Gastrocnemius medialis (tissue), 4 donors: ENCODE measurements around the gene PPP1R7. TPM values are rescaled to one million over a fixed set of nuclear protein-coding genes. Genes with fewer than 3 reads are reported as not detected.
"Not testable (repeated sequence)": the region's sequence is repeated elsewhere in the genome, so short reads cannot be mapped to it uniquely, and the experiment has no call there.

ENCODE experiments used
- ATAC-seq, 2 donors: fragments of 150-250 bp; one replicate each; pipeline ENCODE4 v1.9.1; 2016
- DNase-seq, 2 donors: peaks; one replicate each; pipeline ENCODE4 v3.0.0-alpha.2; 2019
- H3K27ac ChIP-seq, 4 donors: fragments of 200-600 bp; sonication (generic); 1 replicate in 1 of 4; 2 replicates in 3 of 4; pipeline ENCODE4 v1.5.1; 2016 to 2018; ENCODE audit warnings: mild to moderate bottlenecking in 2 of 4, moderate library complexity in 1 of 4
- H3K27me3 ChIP-seq, 3 donors: fragments of 200-600 bp; sonication (generic) in 2 of 3; 1 replicate in 1 of 3; 2 replicates in 2 of 3; pipeline versions ENCODE4 v1.5.1 to v1.6.0; 2016 to 2019; ENCODE audit warnings: mild to moderate bottlenecking in 1 of 3, moderate library complexity in 1 of 3
- H3K36me3 ChIP-seq, 2 donors: fragments of 200-600 bp; sonication (generic) in 1 of 2; one replicate each; pipeline ENCODE4 v1.5.1; 2017 to 2018
- H3K4me1 ChIP-seq, 2 donors: fragments of 200-600 bp; sonication (generic) in 1 of 2; one replicate each; pipeline ENCODE4 v1.5.1; 2016 to 2017; ENCODE audit warnings: mild to moderate bottlenecking in 2 of 2
- H3K4me3 ChIP-seq, 4 donors: fragments of 200-600 bp; sonication (generic) in 3 of 4; 1 replicate in 1 of 4; 2 replicates in 3 of 4; pipeline ENCODE4 v1.5.1; 2016 to 2019; ENCODE audit warnings: mild to moderate bottlenecking in 2 of 4
- H3K9me3 ChIP-seq, 3 donors: fragments of 200-600 bp; sonication (generic) in 2 of 3; 1 replicate in 1 of 3; 2 replicates in 2 of 3; pipeline ENCODE4 v1.5.1; 2016 to 2019
- POLR2A ChIP-seq, 2 donors: fragments of 450-650 bp; IDR thresholded peaks; one replicate each; pipeline ENCODE4 v1.6.1; 2017; ENCODE audit warnings: antibody characterized with exemption in 2 of 2, mild to moderate bottlenecking in 2 of 2, moderate library complexity in 2 of 2
- in situ Hi-C, 4 donors: fragments of 200-750 bp; cut with MboI; loops; one replicate each; pipeline versions ENCODE4 v1.15.0 to v1.8.0; 2017; ENCODE audit warnings: low sequenced_read_pairs in 4 of 4
- intact Hi-C: fragments of 100-400 bp; cut with DNase I; formaldehyde crosslinking; loops from one replicate; pipeline ENCODE4 v1.15.1; 2023; ENCODE audit warnings: low total_unique reads
- total RNA-seq, 4 donors: library from RNA; depleted of rRNA; stranded (reverse); fragments of >200 nt; gene quantifications; one replicate each; pipeline versions ENCODE4 v1.1.0 to v1.2.3, GENCODE V29; 2016
- TF ChIP-seq, protein P1 (sequence below), 5 experiments: fragments of 450-650 bp in 3 of 5; fragments of 200-600 bp in 2 of 5; sonication (generic) in 2 of 5; IDR thresholded peaks in 4 of 5; conservative IDR thresholded peaks in 1 of 5; 1 replicate in 4 of 5; 2 replicates in 1 of 5; pipeline ENCODE4 v1.5.1; 2016 to 2019; ENCODE audit warnings: antibody characterized with exemption in 5 of 5, mild to moderate bottlenecking in 3 of 5, moderate library complexity in 3 of 5

Gene PPP1R7
- total RNA-seq, 4 donors from 2014 or later: 58.6 to 87.8 (median 67.2) TPM

DNA sequence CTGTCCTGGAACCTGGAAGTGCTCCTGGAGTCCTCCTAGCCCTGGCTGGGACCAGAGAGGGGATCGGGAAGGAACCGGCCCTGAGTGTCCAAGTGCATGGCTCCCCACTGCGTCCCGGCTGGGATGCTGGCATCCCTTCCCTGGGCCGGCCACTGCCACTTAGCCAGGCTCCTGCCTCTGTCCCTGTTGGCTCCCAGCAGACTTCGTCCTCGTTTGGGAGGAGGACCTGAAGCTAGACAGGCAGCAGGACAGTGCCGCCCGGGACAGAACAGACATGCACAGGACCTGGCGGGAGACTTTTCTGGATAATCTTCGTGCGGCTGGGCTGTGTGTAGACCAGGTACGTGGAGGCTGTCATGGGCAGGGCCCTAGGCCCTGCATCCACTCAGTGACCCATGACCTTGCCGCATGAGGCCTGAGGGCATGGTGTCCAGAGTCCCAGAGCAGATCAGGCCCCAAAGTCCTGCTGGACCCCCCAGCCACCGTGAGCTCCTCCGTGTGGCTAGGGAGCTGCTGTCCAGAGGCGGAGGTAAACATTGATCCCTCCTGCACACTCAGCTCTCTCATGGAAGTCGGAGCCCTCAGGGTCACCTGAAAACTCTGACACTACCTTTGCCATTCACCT is 45.4 kb downstream of the PPP1R7 start:
- no peak for TF ChIP-seq POLR2A (IDR thresholded peaks at IDR 0.05)
- TF ChIP-seq, protein P1, sequence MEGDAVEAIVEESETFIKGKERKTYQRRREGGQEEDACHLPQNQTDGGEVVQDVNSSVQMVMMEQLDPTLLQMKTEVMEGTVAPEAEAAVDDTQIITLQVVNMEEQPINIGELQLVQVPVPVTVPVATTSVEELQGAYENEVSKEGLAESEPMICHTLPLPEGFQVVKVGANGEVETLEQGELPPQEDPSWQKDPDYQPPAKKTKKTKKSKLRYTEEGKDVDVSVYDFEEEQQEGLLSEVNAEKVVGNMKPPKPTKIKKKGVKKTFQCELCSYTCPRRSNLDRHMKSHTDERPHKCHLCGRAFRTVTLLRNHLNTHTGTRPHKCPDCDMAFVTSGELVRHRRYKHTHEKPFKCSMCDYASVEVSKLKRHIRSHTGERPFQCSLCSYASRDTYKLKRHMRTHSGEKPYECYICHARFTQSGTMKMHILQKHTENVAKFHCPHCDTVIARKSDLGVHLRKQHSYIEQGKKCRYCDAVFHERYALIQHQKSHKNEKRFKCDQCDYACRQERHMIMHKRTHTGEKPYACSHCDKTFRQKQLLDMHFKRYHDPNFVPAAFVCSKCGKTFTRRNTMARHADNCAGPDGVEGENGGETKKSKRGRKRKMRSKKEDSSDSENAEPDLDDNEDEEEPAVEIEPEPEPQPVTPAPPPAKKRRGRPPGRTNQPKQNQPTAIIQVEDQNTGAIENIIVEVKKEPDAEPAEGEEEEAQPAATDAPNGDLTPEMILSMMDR (IDR thresholded peaks at IDR 0.05 in 4 of 5, conservative IDR thresholded peaks at IDR 0.05 in 1 of 5): no peak
- Histone ChIP-seq H3K27me3 (no peaks in the 10 kb centered on the region), H3K4me3 (no peak overlapping the region), H3K36me3 (no peaks in the 10 kb centered on the region), H3K9me3 (no peaks in the 10 kb centered on the region), H3K27ac (no peak overlapping the region), H3K4me1 (no peaks in the 10 kb centered on the region)
- DNase-seq (no peak), ATAC-seq (no peak)
- in situ Hi-C loops: no loop called here
- intact Hi-C loops: no loop called here

DNA sequence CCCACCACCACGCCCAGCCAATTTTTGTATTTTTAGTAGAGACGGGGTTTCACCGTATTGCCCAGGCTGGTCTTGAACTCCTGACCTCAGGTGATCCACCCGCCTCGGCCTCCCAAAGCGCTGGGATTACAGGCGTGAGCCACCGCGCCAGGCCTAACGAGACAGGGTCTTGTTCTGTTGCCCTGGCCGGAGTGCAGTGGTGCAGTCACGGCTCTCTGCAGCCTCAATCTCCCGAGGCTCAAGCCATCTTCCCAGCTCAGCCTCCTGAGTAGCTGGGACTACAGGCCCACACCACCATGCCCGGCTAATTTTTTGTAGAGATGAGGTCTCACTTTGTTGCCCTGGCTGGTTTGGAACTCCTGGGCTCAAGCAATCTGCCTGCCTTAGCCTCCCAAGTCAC is 47.0 kb downstream of the PPP1R7 start:
- DNase-seq: not testable (repeated sequence)

DNA sequence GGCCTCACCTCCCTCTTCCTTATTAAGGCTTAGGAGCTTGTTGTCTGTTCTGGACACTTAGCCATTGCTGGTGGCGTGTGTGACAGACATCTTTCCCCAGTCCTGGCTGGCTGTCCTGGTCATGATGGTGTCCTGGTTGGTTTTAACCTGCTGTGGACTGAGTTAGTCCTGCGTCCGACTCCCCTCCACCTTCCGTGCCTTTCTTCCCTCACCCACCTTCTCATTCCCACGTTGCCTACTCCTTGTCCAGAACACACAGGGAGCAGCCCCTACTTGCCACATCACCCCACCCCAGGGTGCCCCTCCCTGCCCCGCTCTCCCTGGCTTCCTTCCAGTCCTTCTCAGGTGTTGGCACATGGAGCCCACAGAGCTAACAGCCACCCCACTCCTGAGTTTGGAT is 47.7 kb downstream of the PPP1R7 start:
- TF ChIP-seq, protein P1 (IDR thresholded peaks at IDR 0.05 in 4 of 5, conservative IDR thresholded peaks at IDR 0.05 in 1 of 5): no peak
- TF ChIP-seq POLR2A (IDR thresholded peaks at IDR 0.05): no peak

More for the DNA sequence above, 47.0 kb downstream of the PPP1R7 start:
- ATAC-seq, H3K36me3 ChIP-seq, H3K4me3 ChIP-seq, H3K27ac ChIP-seq, intact Hi-C loops, in situ Hi-C loops, H3K27me3 ChIP-seq, H3K9me3 ChIP-seq, H3K4me1 ChIP-seq: not testable (repeated sequence)

DNA sequence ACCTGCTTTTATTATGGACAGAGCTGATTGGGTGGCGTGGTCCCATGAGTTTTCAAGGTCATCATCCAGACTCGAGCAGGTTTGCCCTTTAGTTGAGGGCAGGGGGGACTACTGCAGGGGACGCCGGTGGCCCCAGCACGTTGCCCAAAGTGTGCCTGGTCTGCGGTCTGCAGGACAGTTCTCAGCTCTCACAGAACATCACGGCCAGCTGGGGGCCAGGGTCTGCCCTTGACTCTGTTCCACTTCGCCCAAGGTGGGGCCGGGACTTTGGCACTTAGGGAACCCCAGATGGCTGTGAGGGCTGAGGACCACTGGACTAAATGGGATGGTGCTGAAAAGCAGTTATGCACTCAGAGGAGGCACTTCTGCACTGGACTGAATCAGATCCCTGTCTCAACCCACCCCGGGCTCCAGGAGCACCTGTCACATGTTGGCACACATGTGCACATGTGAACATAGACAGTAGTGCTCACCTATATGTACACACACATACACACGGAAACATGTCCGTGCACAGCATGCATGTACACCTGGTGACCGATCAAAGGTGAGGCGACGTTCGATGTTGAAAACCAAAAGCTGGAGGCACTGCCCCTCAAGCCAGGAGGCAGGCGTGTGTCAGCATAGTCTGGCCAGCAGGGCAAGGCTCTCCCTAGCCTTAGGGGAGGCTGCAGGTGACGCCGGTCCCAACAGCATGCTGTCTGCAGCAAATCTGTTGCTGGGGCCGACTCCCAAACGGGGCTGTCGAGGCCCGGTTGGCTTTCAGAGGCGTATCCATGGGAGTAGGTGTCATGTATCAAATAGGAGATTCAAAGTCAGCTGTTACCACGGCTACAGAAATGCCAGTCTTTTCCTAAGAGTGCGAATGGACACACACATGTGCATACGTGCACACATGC is 48.4 kb downstream of the PPP1R7 start:
- no peak overlapping the region for H3K27ac ChIP-seq
- in situ Hi-C loops: no loop called here
- no peaks in the 10 kb centered on the region for H3K27me3 ChIP-seq
- no peak overlapping the region for H3K4me3 ChIP-seq
- TF ChIP-seq, protein P1 (IDR thresholded peaks at IDR 0.05 in 4 of 5, conservative IDR thresholded peaks at IDR 0.05 in 1 of 5): no peak
- TF ChIP-seq POLR2A (IDR thresholded peaks at IDR 0.05): no peak
- no peaks in the 10 kb centered on the region for H3K36me3 ChIP-seq
- intact Hi-C loops: no loop called here
- H3K4me1 ChIP-seq: no peaks in the 10 kb centered on the region
- ATAC-seq (no peak), DNase-seq (no peak)
- no peaks in the 10 kb centered on the region for H3K9me3 ChIP-seq

More for the DNA sequence above, 47.7 kb downstream of the PPP1R7 start:
- Histone ChIP-seq H3K36me3 (no peaks in the 10 kb centered on the region), H3K4me1 (no peaks in the 10 kb centered on the region), H3K4me3 (no peak overlapping the region), H3K27ac (no peak overlapping the region), H3K9me3 (no peaks in the 10 kb centered on the region), H3K27me3 (no peaks in the 10 kb centered on the region)
- in situ Hi-C loops: no loop called here
- no peak for DNase-seq
- ATAC-seq: no peak
- intact Hi-C loops: no loop called here

DNA sequence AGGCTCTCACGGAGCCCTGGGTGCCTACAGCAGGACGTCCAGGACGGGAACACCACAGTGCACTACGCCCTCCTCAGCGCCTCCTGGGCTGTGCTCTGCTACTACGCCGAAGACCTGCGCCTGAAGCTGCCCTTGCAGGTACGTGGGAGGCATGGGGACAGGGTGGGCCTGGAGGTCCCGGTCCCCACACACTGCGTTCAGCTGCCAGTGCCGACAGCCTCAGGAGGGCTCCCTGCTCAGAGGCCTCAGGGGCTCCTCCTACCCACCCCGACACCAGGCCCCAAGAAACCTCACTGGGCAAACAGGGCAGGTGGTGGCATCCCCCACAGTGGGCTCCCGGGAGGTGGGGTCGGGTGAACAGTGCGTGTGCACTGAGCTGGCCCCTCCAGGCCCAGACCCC is 49.0 kb downstream of the PPP1R7 start:
- Histone ChIP-seq H3K27ac (no peak overlapping the region), H3K9me3 (no peaks in the 10 kb centered on the region), H3K36me3 (no peaks in the 10 kb centered on the region), H3K27me3 (no peaks in the 10 kb centered on the region), H3K4me1 (no peaks in the 10 kb centered on the region), H3K4me3 (no peak overlapping the region)
- ATAC-seq (no peak), DNase-seq (no peak)
- TF ChIP-seq POLR2A (IDR thresholded peaks at IDR 0.05): no peak
- TF ChIP-seq, protein P1 (IDR thresholded peaks at IDR 0.05 in 4 of 5, conservative IDR thresholded peaks at IDR 0.05 in 1 of 5): no peak
- in situ Hi-C loops (no loop called here), intact Hi-C loops (no loop called here)
